HFF-Myc (cell line): ENCODE data around the gene MLLT1.
"Not testable (repeated sequence)": the region's sequence is repeated elsewhere in the genome, so short reads cannot be mapped to it uniquely, and the experiment has no call there.

Source experiments
- DNase-seq: peaks from one replicate; pipeline ENCODE4 v3.0.0-alpha.2; 2011; ENCODE audit warnings: low read depth; ENCODE audit errors: extremely low read depth
- H3K4me3 ChIP-seq: replicated peaks from 2 replicates; pipeline ENCODE4 v1.5.1; 2011; ENCODE audit warnings: low read depth, mild to moderate bottlenecking, control low read depth, low read length
- CTCF ChIP-seq: IDR thresholded peaks from 2 replicates; pipeline ENCODE4 v1.5.1; 2012; ENCODE audit warnings: mild to moderate bottlenecking, low read depth, low read length, control low read depth; ENCODE audit errors: missing control alignments

Gene MLLT1

GRCh38 chr19:6288737-6289136 is 9.0 kb upstream of the MLLT1 start:
- no peak overlapping the region for H3K4me3 ChIP-seq
- TF ChIP-seq CTCF, result no peak
- no peak for DNase-seq

GRCh38 chr19:6287269-6287885 is 7.6 kb upstream of the MLLT1 start:
- no peak for DNase-seq
- no peak overlapping the region for H3K4me3 ChIP-seq
- TF ChIP-seq CTCF, result no peak

- H3K4me3 ChIP-seq, result no peak overlapping the region
- DNase-seq, result no peak
- no peak for TF ChIP-seq CTCF
Measured at GRCh38 chr19:6286676-6287075, 6.9 kb upstream of the MLLT1 start.

- not testable (repeated sequence) for H3K4me3 ChIP-seq, DNase-seq
Measured at GRCh38 chr19:6282393-6282792, 2.6 kb upstream of the MLLT1 start.

- TF ChIP-seq CTCF, result no peak
- no peak for DNase-seq
Measured at GRCh38 chr19:6279620-6279930, 200 bp downstream of the MLLT1 start.

GRCh38 chr19:6278740-6279619 is 795 bp downstream of the MLLT1 start:
- TF ChIP-seq CTCF, result no peak
- DNase-seq, result no peak
- H3K4me3 ChIP-seq, result peak overlapping the region; percentile 94

More at GRCh38 chr19:6279620-6279930, 200 bp downstream of the MLLT1 start:
- H3K4me3 ChIP-seq, result peak overlapping the region; percentile 94

GRCh38 chr19:6278051-6278450 is 1.7 kb downstream of the MLLT1 start:
- no peak for TF ChIP-seq CTCF
- DNase-seq, result no peak
- H3K4me3 ChIP-seq, result peak overlapping the region; percentile 94
